Activated T-helper 1 cell treated with anti-CD3 and anti-CD28 coated beads, Interleukin-12 subunit alpha, Interleukin-12 subunit beta, Interleukin-2, Interleukin-4 antibody, amounts not matched to agents 30 ng/mL and 10 ng/mL and 1 ng/mL, durations not matched to agents 14 hours and 24 hours and 36 hours (primary cell): ENCODE results near the gene GZMM. TPM values are rescaled to one million over a fixed set of nuclear protein-coding genes. Genes with fewer than 3 reads are reported as not detected.

Experiments
- DNase-seq: peaks from one replicate; pipeline ENCODE4 v3.0.0; 2021; ENCODE audit warnings: low spot score
- H3K27ac Mint-ChIP-seq: one replicate; pipeline ENCODE4 v1.8.0; 2021; ENCODE audit warnings: mild to moderate bottlenecking, mixed read lengths
- H3K27me3 Mint-ChIP-seq: one replicate; pipeline ENCODE4 v1.8.0; 2022; ENCODE audit warnings: mild to moderate bottlenecking, moderate library complexity, mixed read lengths; ENCODE audit not compliant: insufficient read depth
- H3K36me3 Mint-ChIP-seq: one replicate; pipeline ENCODE4 v1.8.0; 2021; ENCODE audit warnings: low read depth, mixed read lengths
- H3K4me1 Mint-ChIP-seq: one replicate; pipeline ENCODE4 v1.8.0; 2021; ENCODE audit warnings: low read depth, mixed read lengths
- H3K4me3 Mint-ChIP-seq: one replicate; pipeline ENCODE4 v1.8.0; 2021; ENCODE audit warnings: mild to moderate bottlenecking, moderate library complexity, mixed read lengths
- H3K9me3 Mint-ChIP-seq: one replicate; pipeline ENCODE4 v1.8.0; 2021; ENCODE audit warnings: mixed read lengths
- intact Hi-C: fragments of 100-400 bp; cut with micrococcal nuclease; formaldehyde crosslinking; loops from one replicate; pipeline ENCODE4 v1.15.1; 2024
- total RNA-seq: library from RNA; stranded (reverse); gene quantifications from 2 replicates; pipeline ENCODE4 v1.2.3, GENCODE V29; 2022

GZMM gene
- total RNA-seq, 1 donor from 2014 or later, result 55.6 TPM

GRCh38 chr19:589693-590395 is 46.0 kb downstream of the GZMM start, which contains the start of gene HCN2:
Gene HCN2 (plus strand): TSS chr19:589881. CDS start chr19:589946, 65 bp downstream.
- Mint-ChIP-seq H3K4me1 (no peaks in the 10 kb centered on the region), H3K27ac (no peak within 1 kb of the TSS), H3K9me3 (no peaks in the 10 kb centered on the region), H3K4me3 (peak within 1 kb of the TSS; percentile 51), H3K27me3 (peaks cover 19% of the 10 kb centered on the region), H3K36me3 (no peaks in the 10 kb centered on the region)
- intact Hi-C loops, result loop anchor here (5.0 kb wide), 2 partner anchors 42 to 142 kb away; partner anchors contain the start of gene POLRMT
- DNase-seq, result no peak

GRCh38 chr19:590396-590745 is 46.5 kb downstream of the GZMM start:
- no peak for DNase-seq
- H3K36me3 Mint-ChIP-seq, result no peaks in the 10 kb centered on the region
- no peak overlapping the region for H3K27ac Mint-ChIP-seq
- H3K4me3 Mint-ChIP-seq, result peak overlapping the region; percentile 26
- H3K9me3 Mint-ChIP-seq, result no peaks in the 10 kb centered on the region
- H3K27me3 Mint-ChIP-seq, result peaks cover 19% of the 10 kb centered on the region
- H3K4me1 Mint-ChIP-seq, result no peaks in the 10 kb centered on the region
- intact Hi-C loops, result no loop called here

- no peak for DNase-seq
- intact Hi-C loops, result no loop called here
- Mint-ChIP-seq H3K4me1 (no peaks in the 10 kb centered on the region), H3K27ac (no peak overlapping the region), H3K9me3 (no peaks in the 10 kb centered on the region), H3K36me3 (no peaks in the 10 kb centered on the region), H3K27me3 (peaks cover 19% of the 10 kb centered on the region), H3K4me3 (no peak overlapping the region)
Measured at GRCh38 chr19:590750-591098, 46.9 kb downstream of the GZMM start.

GRCh38 chr19:591099-591958 is 47.5 kb downstream of the GZMM start:
- H3K4me1 Mint-ChIP-seq, result no peaks in the 10 kb centered on the region
- no peak for DNase-seq
- H3K4me3 Mint-ChIP-seq, result peak overlapping the region; percentile 37
- H3K27ac Mint-ChIP-seq, result no peak overlapping the region
- peaks cover 18% of the 10 kb centered on the region for H3K27me3 Mint-ChIP-seq
- intact Hi-C loops, result no loop called here
- H3K36me3 Mint-ChIP-seq, result no peaks in the 10 kb centered on the region
- no peaks in the 10 kb centered on the region for H3K9me3 Mint-ChIP-seq

- intact Hi-C loops, result no loop called here
- Mint-ChIP-seq H3K27me3 (peaks cover 17% of the 10 kb centered on the region), H3K36me3 (no peaks in the 10 kb centered on the region), H3K4me1 (no peaks in the 10 kb centered on the region), H3K4me3 (no peak overlapping the region), H3K9me3 (no peaks in the 10 kb centered on the region), H3K27ac (no peak overlapping the region)
- DNase-seq, result no peak
Measured at GRCh38 chr19:592101-592500, 48.2 kb downstream of the GZMM start.

GRCh38 chr19:593055-593454 is 49.2 kb downstream of the GZMM start:
- no peak overlapping the region for H3K4me3 Mint-ChIP-seq
- no peaks in the 10 kb centered on the region for H3K4me1 Mint-ChIP-seq
- H3K9me3 Mint-ChIP-seq, result no peaks in the 10 kb centered on the region
- intact Hi-C loops, result no loop called here
- DNase-seq, result no peak
- H3K27ac Mint-ChIP-seq, result no peak overlapping the region
- H3K27me3 Mint-ChIP-seq, result peaks cover 15% of the 10 kb centered on the region
- H3K36me3 Mint-ChIP-seq, result no peaks in the 10 kb centered on the region

- no peaks in the 10 kb centered on the region for H3K4me1 Mint-ChIP-seq
- H3K4me3 Mint-ChIP-seq, result peak overlapping the region; percentile 7
- no peak for DNase-seq
- H3K27ac Mint-ChIP-seq, result no peak overlapping the region
- no peaks in the 10 kb centered on the region for H3K36me3 Mint-ChIP-seq
- intact Hi-C loops, result no loop called here
- no peaks in the 10 kb centered on the region for H3K9me3 Mint-ChIP-seq
- H3K27me3 Mint-ChIP-seq, result peaks cover 15% of the 10 kb centered on the region
Measured at GRCh38 chr19:593505-593904, 49.7 kb downstream of the GZMM start.

- no peak overlapping the region for H3K27ac Mint-ChIP-seq
- no peaks in the 10 kb centered on the region for H3K4me1 Mint-ChIP-seq
- H3K36me3 Mint-ChIP-seq, result no peaks in the 10 kb centered on the region
- no peak for DNase-seq
- no peaks in the 10 kb centered on the region for H3K9me3 Mint-ChIP-seq
- H3K27me3 Mint-ChIP-seq, result peaks cover 11% of the 10 kb centered on the region
- intact Hi-C loops, result no loop called here
- no peak overlapping the region for H3K4me3 Mint-ChIP-seq
Measured at GRCh38 chr19:594265-594870, 50.5 kb downstream of the GZMM start.

- Mint-ChIP-seq H3K4me3 (no peak overlapping the region), H3K36me3 (no peaks in the 10 kb centered on the region), H3K9me3 (no peaks in the 10 kb centered on the region), H3K27me3 (peaks cover 12% of the 10 kb centered on the region), H3K27ac (no peak overlapping the region), H3K4me1 (no peaks in the 10 kb centered on the region)
- intact Hi-C loops, result no loop called here
- DNase-seq, result no peak
Measured at GRCh38 chr19:595326-596262, 51.7 kb downstream of the GZMM start.

GRCh38 chr19:596263-596655 is 52.4 kb downstream of the GZMM start:
- DNase-seq, result no peak
- no peak overlapping the region for H3K27ac Mint-ChIP-seq
- peaks cover 9% of the 10 kb centered on the region for H3K27me3 Mint-ChIP-seq
- H3K4me1 Mint-ChIP-seq, result no peaks in the 10 kb centered on the region
- H3K9me3 Mint-ChIP-seq, result no peaks in the 10 kb centered on the region
- no peak overlapping the region for H3K4me3 Mint-ChIP-seq
- no peaks in the 10 kb centered on the region for H3K36me3 Mint-ChIP-seq
- intact Hi-C loops, result no loop called here

GRCh38 chr19:597406-598315 is 53.8 kb downstream of the GZMM start:
- H3K4me3 Mint-ChIP-seq, result no peak overlapping the region
- peaks cover 7% of the 10 kb centered on the region for H3K27me3 Mint-ChIP-seq
- H3K27ac Mint-ChIP-seq, result no peak overlapping the region
- H3K4me1 Mint-ChIP-seq, result no peaks in the 10 kb centered on the region
- DNase-seq, result no peak
- H3K36me3 Mint-ChIP-seq, result no peaks in the 10 kb centered on the region
- H3K9me3 Mint-ChIP-seq, result no peaks in the 10 kb centered on the region
- intact Hi-C loops, result no loop called here
